HEK293 (cell line): ENCODE data around the gene ADAMTS12.

Experiments
- CTCF ChIP-seq: fragments of 450-650 bp; formaldehyde crosslinking; IDR thresholded peaks from 2 replicates; pipeline ENCODE4 v1.5.1; 2016; ENCODE audit warnings: missing biosample characterization, missing genetic modification characterization
- YY1 ChIP-seq: fragments of 450-650 bp; formaldehyde crosslinking; IDR thresholded peaks from 2 replicates; pipeline ENCODE4 v1.5.1; 2018; ENCODE audit warnings: missing biosample characterization, missing genetic modification characterization
- ZBTB20 ChIP-seq: fragments of 450-650 bp; formaldehyde crosslinking; IDR thresholded peaks from 2 replicates; pipeline ENCODE4 v1.5.1; 2016; ENCODE audit warnings: missing biosample characterization, missing genetic modification characterization
- ZFHX2 ChIP-seq: fragments of 450-650 bp; formaldehyde crosslinking; conservative IDR thresholded peaks from 2 replicates; pipeline ENCODE4 v1.5.1; 2016; ENCODE audit warnings: missing biosample characterization, missing genetic modification characterization
- ZNF10 ChIP-seq: fragments of 450-650 bp; formaldehyde crosslinking; IDR thresholded peaks from 2 replicates; pipeline ENCODE4 v1.5.1; 2017; ENCODE audit warnings: missing biosample characterization, missing genetic modification characterization
- ZNF239 ChIP-seq: fragments of 450-650 bp; formaldehyde crosslinking; IDR thresholded peaks from 2 replicates; pipeline ENCODE4 v1.5.1; 2016; ENCODE audit warnings: missing biosample characterization, missing genetic modification characterization
- ZNF24 ChIP-seq: fragments of 450-650 bp; formaldehyde crosslinking; IDR thresholded peaks from 2 replicates; pipeline ENCODE4 v1.5.1; 2016; ENCODE audit warnings: missing biosample characterization, missing genetic modification characterization
- ZNF335 ChIP-seq: fragments of 450-650 bp; formaldehyde crosslinking; conservative IDR thresholded peaks from 2 replicates; pipeline ENCODE4 v1.5.1; 2016; ENCODE audit warnings: missing biosample characterization, missing genetic modification characterization
- ZNF350 ChIP-seq: fragments of 450-650 bp; formaldehyde crosslinking; IDR thresholded peaks from 2 replicates; pipeline ENCODE4 v1.5.0; 2017; ENCODE audit warnings: missing biosample characterization, mild to moderate bottlenecking, missing genetic modification characterization
- ZNF629 ChIP-seq: fragments of 450-650 bp; formaldehyde crosslinking; IDR thresholded peaks from 2 replicates; pipeline ENCODE4 v1.5.1; 2017; ENCODE audit warnings: missing biosample characterization, missing genetic modification characterization
- ZNF664 ChIP-seq: fragments of 450-650 bp; formaldehyde crosslinking; IDR thresholded peaks from 2 replicates; pipeline ENCODE4 v1.5.1; 2016; ENCODE audit warnings: missing biosample characterization, missing genetic modification characterization

- no peak for TF ChIP-seq ZNF629 (tag by site-specific recombination)
- no peak for TF ChIP-seq ZNF350 (tag by site-specific recombination)
- no peak for TF ChIP-seq ZBTB20
- no peak for TF ChIP-seq ZFHX2 (tag by site-specific recombination)
- TF ChIP-seq ZNF24 (tag by site-specific recombination): no peak
- no peak for TF ChIP-seq ZNF10 (tag by site-specific recombination)
- no peak for TF ChIP-seq ZNF335
- no peak for TF ChIP-seq YY1
- no peak for TF ChIP-seq ZNF239 (tag by site-specific recombination)
- TF ChIP-seq CTCF (tag by site-specific recombination): no peak
- no peak for TF ChIP-seq ZNF664 (tag by site-specific recombination)
These were observed 102.7 kb downstream of the ADAMTS12 start for GRCh38 chr5:33788922-33789566.
